A549 (cell line): Measurements from ENCODE around the gene ETS2.

ENCODE experiments used
- CBX2 ChIP-seq: fragments of 200-600 bp; sonication (generic); IDR thresholded peaks from 2 replicates; pipeline ENCODE4 v1.6.1; 2016; ENCODE audit warnings: low read depth, mild to moderate bottlenecking, borderline replicate concordance
- CEBPB ChIP-seq, 2 experiments: fragments of >200 bp in 1 of 2; sonication (Bioruptor Twin) in 1 of 2; formaldehyde crosslinking in 1 of 2; IDR thresholded peaks; 2 replicates each; pipeline ENCODE4 v1.6.1; 2012 to 2016
- EP300 ChIP-seq, 2 experiments: fragments of >200 bp; sonication (Bioruptor Twin); formaldehyde crosslinking; IDR thresholded peaks; 2 replicates in 1 of 2; 3 replicates in 1 of 2; pipeline ENCODE4 v1.6.1; 2016 to 2017
- HOXB13 ChIP-seq: fragments of 250-450 bp; sonication (Bioruptor Pico); IDR thresholded peaks from 2 replicates; pipeline ENCODE4 v1.5.0; 2020; ENCODE audit warnings: low read depth, mild to moderate bottlenecking, moderate library complexity
- JUN ChIP-seq, 2 experiments: fragments of >200 bp; sonication (Bioruptor Twin); formaldehyde crosslinking; IDR thresholded peaks; 2 replicates in 1 of 2; 3 replicates in 1 of 2; pipeline ENCODE4 v1.6.1; 2016 to 2017
- MAZ ChIP-seq: fragments of 150-350 bp; IDR thresholded peaks from 2 replicates; pipeline ENCODE4 v1.6.1; 2014; ENCODE audit warnings: antibody characterized with exemption, low read depth, low read length, borderline replicate concordance
- POLR2A ChIP-seq: IDR thresholded peaks from 2 replicates; pipeline ENCODE4 v1.6.1; 2012; ENCODE audit warnings: mild to moderate bottlenecking, low read length
- RARB ChIP-seq: fragments of 250-450 bp; sonication (Bioruptor Pico); IDR thresholded peaks from 2 replicates; pipeline ENCODE4 v1.8.0; 2021; ENCODE audit warnings: mild to moderate bottlenecking, moderate library complexity
- SMC3 ChIP-seq: fragments of >200 bp; sonication (Bioruptor Twin); formaldehyde crosslinking; IDR thresholded peaks from 3 replicates; pipeline ENCODE4 v1.6.1; 2018; ENCODE audit warnings: inconsistent platforms
- TF ChIP-seq, protein P1 (sequence below): fragments of >200 bp; sonication (Bioruptor Twin); formaldehyde crosslinking; IDR thresholded peaks from 3 replicates; pipeline ENCODE4 v1.6.1; 2016
- TF ChIP-seq, protein P2 (sequence below): fragments of >200 bp; sonication (Bioruptor Twin); formaldehyde crosslinking; IDR thresholded peaks from 3 replicates; pipeline ENCODE4 v1.5.1; 2016
- TF ChIP-seq, protein P3 (sequence below): fragments of 450-650 bp; IDR thresholded peaks from 2 replicates; pipeline ENCODE4 v1.6.1; 2014; ENCODE audit warnings: antibody characterized with exemption
- TF ChIP-seq, protein P4 (sequence below): IDR thresholded peaks from 2 replicates; pipeline ENCODE4 v1.6.1; 2012
- TF ChIP-seq, protein P5 (sequence below): fragments of 150-350 bp; IDR thresholded peaks from 2 replicates; pipeline ENCODE4 v1.6.1; 2014; ENCODE audit warnings: low read depth, mild to moderate bottlenecking, low read length

DNA sequence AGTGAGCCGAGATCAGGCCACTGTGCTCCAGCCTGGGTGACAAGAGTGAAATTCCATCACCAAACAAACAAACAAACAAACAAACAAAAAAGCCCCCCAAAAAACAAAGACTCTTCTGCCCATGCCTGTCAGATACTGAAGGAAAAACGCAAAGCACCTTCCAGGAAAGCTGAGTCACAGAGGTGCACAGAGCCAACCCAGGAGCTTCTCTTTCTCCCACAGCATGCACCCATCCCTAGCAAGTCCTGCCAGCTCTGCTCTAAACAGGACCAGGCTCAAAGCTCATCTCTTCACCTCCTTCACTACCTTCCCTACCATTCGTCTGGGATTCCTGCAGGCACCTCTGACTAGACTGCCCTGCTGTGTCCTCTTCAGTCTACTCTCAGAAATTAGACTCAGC, 46.5 kb downstream of the ETS2 start:
- TF ChIP-seq, protein P1, sequence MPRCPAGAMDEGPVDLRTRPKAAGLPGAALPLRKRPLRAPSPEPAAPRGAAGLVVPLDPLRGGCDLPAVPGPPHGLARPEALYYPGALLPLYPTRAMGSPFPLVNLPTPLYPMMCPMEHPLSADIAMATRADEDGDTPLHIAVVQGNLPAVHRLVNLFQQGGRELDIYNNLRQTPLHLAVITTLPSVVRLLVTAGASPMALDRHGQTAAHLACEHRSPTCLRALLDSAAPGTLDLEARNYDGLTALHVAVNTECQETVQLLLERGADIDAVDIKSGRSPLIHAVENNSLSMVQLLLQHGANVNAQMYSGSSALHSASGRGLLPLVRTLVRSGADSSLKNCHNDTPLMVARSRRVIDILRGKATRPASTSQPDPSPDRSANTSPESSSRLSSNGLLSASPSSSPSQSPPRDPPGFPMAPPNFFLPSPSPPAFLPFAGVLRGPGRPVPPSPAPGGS = no peak
- TF ChIP-seq POLR2A (no peak), JUN (IDR thresholded peaks at IDR 0.05) (no peak), MAZ (no peak), EP300 (IDR thresholded peaks at IDR 0.05) (no peak), HOXB13 (CRISPR knock-in tag) (no peak), SMC3 (no peak), RARB (CRISPR knock-in tag) (no peak), CEBPB (IDR thresholded peaks at IDR 0.05) (no peak), CBX2 (no peak)
- TF ChIP-seq, protein P2, sequence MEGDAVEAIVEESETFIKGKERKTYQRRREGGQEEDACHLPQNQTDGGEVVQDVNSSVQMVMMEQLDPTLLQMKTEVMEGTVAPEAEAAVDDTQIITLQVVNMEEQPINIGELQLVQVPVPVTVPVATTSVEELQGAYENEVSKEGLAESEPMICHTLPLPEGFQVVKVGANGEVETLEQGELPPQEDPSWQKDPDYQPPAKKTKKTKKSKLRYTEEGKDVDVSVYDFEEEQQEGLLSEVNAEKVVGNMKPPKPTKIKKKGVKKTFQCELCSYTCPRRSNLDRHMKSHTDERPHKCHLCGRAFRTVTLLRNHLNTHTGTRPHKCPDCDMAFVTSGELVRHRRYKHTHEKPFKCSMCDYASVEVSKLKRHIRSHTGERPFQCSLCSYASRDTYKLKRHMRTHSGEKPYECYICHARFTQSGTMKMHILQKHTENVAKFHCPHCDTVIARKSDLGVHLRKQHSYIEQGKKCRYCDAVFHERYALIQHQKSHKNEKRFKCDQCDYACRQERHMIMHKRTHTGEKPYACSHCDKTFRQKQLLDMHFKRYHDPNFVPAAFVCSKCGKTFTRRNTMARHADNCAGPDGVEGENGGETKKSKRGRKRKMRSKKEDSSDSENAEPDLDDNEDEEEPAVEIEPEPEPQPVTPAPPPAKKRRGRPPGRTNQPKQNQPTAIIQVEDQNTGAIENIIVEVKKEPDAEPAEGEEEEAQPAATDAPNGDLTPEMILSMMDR = no peak
- TF ChIP-seq, protein P3, sequence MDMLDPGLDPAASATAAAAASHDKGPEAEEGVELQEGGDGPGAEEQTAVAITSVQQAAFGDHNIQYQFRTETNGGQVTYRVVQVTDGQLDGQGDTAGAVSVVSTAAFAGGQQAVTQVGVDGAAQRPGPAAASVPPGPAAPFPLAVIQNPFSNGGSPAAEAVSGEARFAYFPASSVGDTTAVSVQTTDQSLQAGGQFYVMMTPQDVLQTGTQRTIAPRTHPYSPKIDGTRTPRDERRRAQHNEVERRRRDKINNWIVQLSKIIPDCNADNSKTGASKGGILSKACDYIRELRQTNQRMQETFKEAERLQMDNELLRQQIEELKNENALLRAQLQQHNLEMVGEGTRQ = no peak
- TF ChIP-seq, protein P4, sequence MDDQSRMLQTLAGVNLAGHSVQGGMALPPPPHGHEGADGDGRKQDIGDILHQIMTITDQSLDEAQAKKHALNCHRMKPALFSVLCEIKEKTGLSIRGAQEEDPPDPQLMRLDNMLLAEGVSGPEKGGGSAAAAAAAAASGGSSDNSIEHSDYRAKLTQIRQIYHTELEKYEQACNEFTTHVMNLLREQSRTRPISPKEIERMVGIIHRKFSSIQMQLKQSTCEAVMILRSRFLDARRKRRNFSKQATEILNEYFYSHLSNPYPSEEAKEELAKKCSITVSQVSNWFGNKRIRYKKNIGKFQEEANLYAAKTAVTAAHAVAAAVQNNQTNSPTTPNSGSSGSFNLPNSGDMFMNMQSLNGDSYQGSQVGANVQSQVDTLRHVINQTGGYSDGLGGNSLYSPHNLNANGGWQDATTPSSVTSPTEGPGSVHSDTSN = no peak
- TF ChIP-seq, protein P5, sequence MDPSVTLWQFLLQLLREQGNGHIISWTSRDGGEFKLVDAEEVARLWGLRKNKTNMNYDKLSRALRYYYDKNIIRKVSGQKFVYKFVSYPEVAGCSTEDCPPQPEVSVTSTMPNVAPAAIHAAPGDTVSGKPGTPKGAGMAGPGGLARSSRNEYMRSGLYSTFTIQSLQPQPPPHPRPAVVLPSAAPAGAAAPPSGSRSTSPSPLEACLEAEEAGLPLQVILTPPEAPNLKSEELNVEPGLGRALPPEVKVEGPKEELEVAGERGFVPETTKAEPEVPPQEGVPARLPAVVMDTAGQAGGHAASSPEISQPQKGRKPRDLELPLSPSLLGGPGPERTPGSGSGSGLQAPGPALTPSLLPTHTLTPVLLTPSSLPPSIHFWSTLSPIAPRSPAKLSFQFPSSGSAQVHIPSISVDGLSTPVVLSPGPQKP = no peak
